Fibroblast of pulmonary artery (primary cell): ENCODE data around the gene KBTBD8.

Experiments used
- DNase-seq: peaks from one replicate; pipeline ENCODE4 v3.0.0-alpha.2; 2010; ENCODE audit warnings: low read depth
- H3K4me3 ChIP-seq: replicated peaks from 2 replicates; pipeline ENCODE4 v1.5.1; 2011; ENCODE audit warnings: low read depth, mild to moderate bottlenecking, control low read depth, low read length, moderate library complexity
- CTCF ChIP-seq: IDR thresholded peaks from 2 replicates; pipeline ENCODE4 v1.5.1; 2011; ENCODE audit warnings: mild to moderate bottlenecking, control low read depth, low read length, inconsistent platforms; ENCODE audit errors: missing control alignments

The KBTBD8 gene

GRCh38 chr3:66957367-66957766 is 40.7 kb upstream of the KBTBD8 start:
- TF ChIP-seq CTCF: no peak
- H3K4me3 ChIP-seq: no peak overlapping the region
- DNase-seq: no peak

GRCh38 chr3:66958067-66958466 is 40.0 kb upstream of the KBTBD8 start:
- TF ChIP-seq CTCF: no peak
- H3K4me3 ChIP-seq: no peak overlapping the region
- DNase-seq: no peak

GRCh38 chr3:66962664-66963063 is 35.4 kb upstream of the KBTBD8 start:
- no peak overlapping the region for H3K4me3 ChIP-seq
- DNase-seq: no peak
- no peak for TF ChIP-seq CTCF

GRCh38 chr3:66971245-66971644 is 26.9 kb upstream of the KBTBD8 start:
- no peak overlapping the region for H3K4me3 ChIP-seq
- TF ChIP-seq CTCF: no peak

GRCh38 chr3:66971891-66972551 is 26.1 kb upstream of the KBTBD8 start:
- DNase-seq: peak; percentile 82
- TF ChIP-seq CTCF: peak; percentile 95
- H3K4me3 ChIP-seq: peak overlapping the region; percentile 46

More at GRCh38 chr3:66971245-66971644, 26.9 kb upstream of the KBTBD8 start:
- DNase-seq: no peak

GRCh38 chr3:66980791-66981190 is 17.3 kb upstream of the KBTBD8 start:
- H3K4me3 ChIP-seq: no peak overlapping the region
- no peak for TF ChIP-seq CTCF
- no peak for DNase-seq

GRCh38 chr3:66983101-66983500 is 15.0 kb upstream of the KBTBD8 start:
- peak; percentile 8 for TF ChIP-seq CTCF
- no peak overlapping the region for H3K4me3 ChIP-seq
- no peak for DNase-seq
